Panc1 (cell line): ENCODE measurements around the gene AHRR. TPM values are rescaled to one million over a fixed set of nuclear protein-coding genes. Genes with fewer than 3 reads are reported as not detected.

Experiments used
- ATAC-seq: fragments of 200-7000 bp; cut with Tn5 transposase; 2 replicates; pipeline ENCODE4 v1.9.1; 2020; ENCODE audit warnings: mild to moderate bottlenecking, moderate library complexity
- BruUV-seq: library from RNA; stranded (reverse); fragments of 400-500 nt; replicated peaks from 2 replicates; lab custom pipeline; 2021; lab: Mats Ljungman, UMichigan
- CTCF ChIA-PET: fragments of 300-600 bp; sonication (Branson Sonifier 250); formaldehyde crosslinking; loops from one replicate; lab custom pipeline; 2022; ENCODE audit warnings: antibody characterized with exemption; lab: Charles Lee
- POLR2A ChIA-PET: fragments of 300-600 bp; sonication (Branson Sonifier 250); formaldehyde crosslinking; loops from one replicate; lab custom pipeline; 2022; ENCODE audit warnings: antibody characterized with exemption; lab: Charles Lee
- DNase-seq: peaks from one replicate; pipeline ENCODE4 v3.0.0-alpha.2; 2010; ENCODE audit warnings: low read depth, low spot score
- H3K27ac ChIP-seq: 2 replicates; pipeline ENCODE4 v1.5.1; 2011; ENCODE audit warnings: mild to moderate bottlenecking, low read length, inconsistent platforms
- H3K27me3 ChIP-seq: fragments of 200-500 bp; sonication (Bioruptor generic); 2 replicates; pipeline ENCODE4 v1.6.0; 2014; ENCODE audit warnings: low read length, inconsistent platforms; ENCODE audit not compliant: control insufficient read depth, insufficient read depth
- H3K36me3 ChIP-seq: fragments of 200-500 bp; sonication (Bioruptor generic); 2 replicates; pipeline ENCODE4 v1.5.1; 2014; ENCODE audit warnings: inconsistent platforms, mild to moderate bottlenecking, low read length, moderate library complexity; ENCODE audit not compliant: control insufficient read depth, insufficient read depth
- H3K4me1 ChIP-seq: 2 replicates; pipeline ENCODE4 v1.5.1; 2011; ENCODE audit warnings: inconsistent platforms, mild to moderate bottlenecking, low read length, moderate library complexity; ENCODE audit not compliant: control insufficient read depth, insufficient read depth
- H3K4me3 ChIP-seq, 2 experiments: 2 replicates each; pipeline ENCODE4 v1.5.1; 2011 to 2012; ENCODE audit warnings: low read depth in 2 of 2, low read length in 2 of 2, mild to moderate bottlenecking in 2 of 2, inconsistent platforms in 1 of 2, moderate library complexity in 1 of 2
- H3K9me3 ChIP-seq: fragments of 200-500 bp; sonication (Bioruptor generic); 2 replicates; pipeline ENCODE4 v1.5.1; 2014; ENCODE audit warnings: low read depth, mild to moderate bottlenecking, inconsistent platforms, low read length, moderate library complexity; ENCODE audit not compliant: control insufficient read depth, insufficient read depth
- POLR2AphosphoS5 ChIP-seq: IDR thresholded peaks from 2 replicates; pipeline ENCODE4 v1.6.1; 2012; ENCODE audit warnings: mild to moderate bottlenecking, low read depth, low read length, moderate library complexity
- SIN3A ChIP-seq: IDR thresholded peaks from 2 replicates; pipeline ENCODE4 v1.6.1; 2012; ENCODE audit warnings: low read depth, mild to moderate bottlenecking, low read length, moderate library complexity, borderline replicate concordance; ENCODE audit not compliant: insufficient read depth
- TCF7L2 ChIP-seq: IDR thresholded peaks from 2 replicates; pipeline ENCODE4 v1.6.1; 2011; ENCODE audit warnings: mild to moderate bottlenecking, low read depth, low read length, inconsistent platforms
- in situ Hi-C: cut with HindIII; loops from 2 replicates; pipeline ENCODE4 v1.10.0; 2016; ENCODE audit warnings: low sequenced_read_pairs, low pct_unique_long_range_greater_than_20kb
- intact Hi-C: fragments of 100-400 bp; cut with micrococcal nuclease; formaldehyde crosslinking; loops from one replicate; pipeline ENCODE4 v1.10.0; 2022; ENCODE audit not compliant: unreplicated experiment
- total RNA-seq: library from RNA; stranded (reverse); gene quantifications from one replicate; pipeline ENCODE4 v1.2.1, GENCODE V29; 2021; ENCODE audit not compliant: unreplicated experiment
- TF ChIP-seq, protein P1 (sequence below): fragments of 450-650 bp; IDR thresholded peaks from 2 replicates; pipeline ENCODE4 v1.5.1; 2017; ENCODE audit warnings: mild to moderate bottlenecking
- TF ChIP-seq, protein P2 (sequence below), 2 experiments: IDR thresholded peaks; 2 replicates each; pipeline ENCODE4 v1.6.1; 2011 to 2012; ENCODE audit warnings: low read depth in 2 of 2, control low read depth in 1 of 2, low read length in 1 of 2, mild to moderate bottlenecking in 1 of 2, moderate library complexity in 1 of 2; ENCODE audit not compliant: insufficient read depth in 1 of 2

AHRR gene
- total RNA-seq, 1 experiment from 2014 or later = 23.6 TPM

DNA sequence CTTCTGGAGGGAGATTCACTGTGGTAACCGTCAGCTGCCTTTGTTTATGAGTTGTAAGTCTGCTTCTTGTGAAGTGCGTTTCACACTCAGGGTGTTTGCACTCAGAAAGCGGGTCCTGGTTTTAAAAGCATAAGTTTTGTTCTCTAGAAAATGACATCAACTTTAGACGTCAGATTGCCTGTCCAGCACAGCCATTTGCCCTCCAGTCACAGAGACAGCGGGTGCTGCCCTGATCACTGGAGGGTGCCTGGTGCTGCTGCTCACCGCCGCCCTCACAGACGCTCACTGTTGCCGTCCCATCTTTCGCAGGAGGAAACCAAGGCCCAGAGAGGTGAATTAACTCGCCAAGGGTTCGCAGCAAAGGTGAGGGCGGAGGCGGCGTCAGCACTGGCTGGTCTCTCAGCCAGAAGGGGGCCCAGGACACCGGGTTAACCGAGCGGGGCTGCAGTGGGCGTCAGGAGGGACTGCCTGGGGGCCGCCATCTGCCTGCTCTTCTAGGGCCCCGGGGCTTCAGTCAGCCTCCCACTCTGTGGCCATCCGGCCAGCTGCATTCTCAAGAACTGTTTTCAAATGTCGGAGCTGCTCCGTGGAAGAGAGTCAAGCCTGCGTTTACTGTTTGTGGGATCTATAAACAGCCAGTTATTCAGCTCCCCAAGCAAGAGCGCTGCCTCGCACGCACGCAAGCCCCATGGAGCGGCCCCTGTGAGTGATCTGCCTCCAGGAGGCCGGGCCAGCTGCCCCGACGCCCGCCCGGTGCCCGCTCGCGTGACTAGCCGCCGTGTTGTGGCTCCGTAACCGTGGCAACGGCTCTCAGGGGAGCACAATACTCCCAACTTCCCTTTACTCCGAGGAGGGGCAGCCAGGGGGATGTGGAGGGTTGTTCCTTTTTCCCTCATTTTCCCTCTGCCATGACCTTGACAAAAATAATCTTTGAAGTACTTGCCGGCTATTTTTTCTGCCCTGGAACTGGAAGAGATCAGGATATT, 78.1 kb downstream of the AHRR start:
- no peak for ATAC-seq
- TF ChIP-seq TCF7L2 (no peak), SIN3A (no peak), POLR2AphosphoS5 (no peak)
- TF ChIP-seq, protein P1, sequence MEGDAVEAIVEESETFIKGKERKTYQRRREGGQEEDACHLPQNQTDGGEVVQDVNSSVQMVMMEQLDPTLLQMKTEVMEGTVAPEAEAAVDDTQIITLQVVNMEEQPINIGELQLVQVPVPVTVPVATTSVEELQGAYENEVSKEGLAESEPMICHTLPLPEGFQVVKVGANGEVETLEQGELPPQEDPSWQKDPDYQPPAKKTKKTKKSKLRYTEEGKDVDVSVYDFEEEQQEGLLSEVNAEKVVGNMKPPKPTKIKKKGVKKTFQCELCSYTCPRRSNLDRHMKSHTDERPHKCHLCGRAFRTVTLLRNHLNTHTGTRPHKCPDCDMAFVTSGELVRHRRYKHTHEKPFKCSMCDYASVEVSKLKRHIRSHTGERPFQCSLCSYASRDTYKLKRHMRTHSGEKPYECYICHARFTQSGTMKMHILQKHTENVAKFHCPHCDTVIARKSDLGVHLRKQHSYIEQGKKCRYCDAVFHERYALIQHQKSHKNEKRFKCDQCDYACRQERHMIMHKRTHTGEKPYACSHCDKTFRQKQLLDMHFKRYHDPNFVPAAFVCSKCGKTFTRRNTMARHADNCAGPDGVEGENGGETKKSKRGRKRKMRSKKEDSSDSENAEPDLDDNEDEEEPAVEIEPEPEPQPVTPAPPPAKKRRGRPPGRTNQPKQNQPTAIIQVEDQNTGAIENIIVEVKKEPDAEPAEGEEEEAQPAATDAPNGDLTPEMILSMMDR = no peak
- TF ChIP-seq, protein P2, sequence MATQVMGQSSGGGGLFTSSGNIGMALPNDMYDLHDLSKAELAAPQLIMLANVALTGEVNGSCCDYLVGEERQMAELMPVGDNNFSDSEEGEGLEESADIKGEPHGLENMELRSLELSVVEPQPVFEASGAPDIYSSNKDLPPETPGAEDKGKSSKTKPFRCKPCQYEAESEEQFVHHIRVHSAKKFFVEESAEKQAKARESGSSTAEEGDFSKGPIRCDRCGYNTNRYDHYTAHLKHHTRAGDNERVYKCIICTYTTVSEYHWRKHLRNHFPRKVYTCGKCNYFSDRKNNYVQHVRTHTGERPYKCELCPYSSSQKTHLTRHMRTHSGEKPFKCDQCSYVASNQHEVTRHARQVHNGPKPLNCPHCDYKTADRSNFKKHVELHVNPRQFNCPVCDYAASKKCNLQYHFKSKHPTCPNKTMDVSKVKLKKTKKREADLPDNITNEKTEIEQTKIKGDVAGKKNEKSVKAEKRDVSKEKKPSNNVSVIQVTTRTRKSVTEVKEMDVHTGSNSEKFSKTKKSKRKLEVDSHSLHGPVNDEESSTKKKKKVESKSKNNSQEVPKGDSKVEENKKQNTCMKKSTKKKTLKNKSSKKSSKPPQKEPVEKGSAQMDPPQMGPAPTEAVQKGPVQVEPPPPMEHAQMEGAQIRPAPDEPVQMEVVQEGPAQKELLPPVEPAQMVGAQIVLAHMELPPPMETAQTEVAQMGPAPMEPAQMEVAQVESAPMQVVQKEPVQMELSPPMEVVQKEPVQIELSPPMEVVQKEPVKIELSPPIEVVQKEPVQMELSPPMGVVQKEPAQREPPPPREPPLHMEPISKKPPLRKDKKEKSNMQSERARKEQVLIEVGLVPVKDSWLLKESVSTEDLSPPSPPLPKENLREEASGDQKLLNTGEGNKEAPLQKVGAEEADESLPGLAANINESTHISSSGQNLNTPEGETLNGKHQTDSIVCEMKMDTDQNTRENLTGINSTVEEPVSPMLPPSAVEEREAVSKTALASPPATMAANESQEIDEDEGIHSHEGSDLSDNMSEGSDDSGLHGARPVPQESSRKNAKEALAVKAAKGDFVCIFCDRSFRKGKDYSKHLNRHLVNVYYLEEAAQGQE (IDR thresholded peaks at IDR 0.05; ENCODE audit: insufficient read depth in 1 of 2, low read depth in 2 of 2, low read length in 1 of 2) = no peak
- no peak overlapping the region for H3K27ac ChIP-seq
- ChIA-PET POLR2A (no interaction called here), CTCF (no interaction called here)
- DNase-seq = no peak
- no peak overlapping the region for H3K4me3 ChIP-seq
- no peaks in the 10 kb centered on the region for H3K9me3 ChIP-seq
- no TSS peak for BruUV-seq
- H3K36me3 ChIP-seq = no peaks in the 10 kb centered on the region
- intact Hi-C loops (no loop called here), in situ Hi-C loops (no loop called here)
- peaks cover 5% of the 10 kb centered on the region; the same call in 1 of the 2 replicates for H3K4me1 ChIP-seq
- H3K27me3 ChIP-seq = no peaks in the 10 kb centered on the region

DNA sequence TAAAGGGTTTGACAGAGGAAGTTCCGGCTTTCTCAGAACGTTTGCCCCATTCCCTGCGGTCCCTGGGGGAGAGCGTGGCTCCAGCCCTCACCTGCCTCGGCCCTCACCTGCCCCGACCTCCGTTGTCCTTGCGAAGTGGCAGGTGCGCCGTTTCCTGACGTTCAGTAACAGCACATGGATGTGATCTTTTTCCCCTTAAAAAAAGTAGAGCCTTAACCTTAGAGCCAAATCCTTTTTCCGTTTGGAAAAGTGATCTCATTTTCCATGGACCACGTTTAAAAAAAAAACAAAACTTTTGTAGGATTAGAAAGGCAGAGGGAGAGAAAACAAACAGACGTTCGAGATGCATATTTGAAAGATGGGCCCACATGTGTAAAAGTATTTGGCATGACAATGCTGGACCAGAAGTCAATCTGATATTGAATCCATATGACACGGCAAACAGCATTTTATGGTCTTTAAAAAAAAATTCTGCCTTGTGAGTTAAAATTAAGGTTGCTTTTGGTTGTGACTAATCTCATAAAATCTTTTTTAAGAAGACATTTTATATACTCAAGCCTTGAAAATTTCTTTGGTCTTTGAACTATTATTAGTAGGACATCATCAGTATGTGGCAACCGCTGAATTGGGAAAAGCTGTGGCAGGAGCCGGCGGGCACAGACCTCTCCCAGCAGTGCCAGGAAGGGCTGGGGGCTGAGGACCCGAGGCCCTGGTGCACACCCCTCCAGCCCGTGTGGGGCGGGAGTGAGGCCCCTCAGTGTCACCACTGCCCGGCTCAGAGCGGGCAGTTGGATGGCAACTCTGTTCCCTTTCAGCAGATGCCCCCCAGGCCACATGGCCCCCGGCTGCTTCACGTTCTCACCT, 79.0 kb downstream of the AHRR start:
- in situ Hi-C loops = no loop called here
- no peaks in the 10 kb centered on the region for H3K36me3 ChIP-seq
- no peaks in the 10 kb centered on the region for H3K4me1 ChIP-seq
- TF ChIP-seq, protein P2 (IDR thresholded peaks at IDR 0.05; ENCODE audit: insufficient read depth in 1 of 2, low read depth in 2 of 2, low read length in 1 of 2) = no peak
- TF ChIP-seq TCF7L2 (no peak), POLR2AphosphoS5 (no peak), SIN3A (no peak)
- TF ChIP-seq, protein P1 = no peak
- DNase-seq (no peak), ATAC-seq (no peak)
- CTCF ChIA-PET = no interaction called here
- H3K27me3 ChIP-seq = no peaks in the 10 kb centered on the region
- BruUV-seq = TSS peak; percentile 44
- no peaks in the 10 kb centered on the region for H3K9me3 ChIP-seq
- H3K27ac ChIP-seq = no peak overlapping the region
- POLR2A ChIA-PET = no interaction called here
- intact Hi-C loops = no loop called here
- H3K4me3 ChIP-seq = no peak overlapping the region
